ENCODE results near the gene ORC2. TPM values are rescaled to one million over a fixed set of nuclear protein-coding genes. Genes with fewer than 3 reads are reported as not detected.
"Not testable (repeated sequence)": the region's sequence is repeated elsewhere in the genome, so short reads cannot be mapped to it uniquely, and the experiment has no call there.

The ORC2 gene
- polyA plus RNA-seq, 1 experiment, result 4.9 TPM

DNA sequence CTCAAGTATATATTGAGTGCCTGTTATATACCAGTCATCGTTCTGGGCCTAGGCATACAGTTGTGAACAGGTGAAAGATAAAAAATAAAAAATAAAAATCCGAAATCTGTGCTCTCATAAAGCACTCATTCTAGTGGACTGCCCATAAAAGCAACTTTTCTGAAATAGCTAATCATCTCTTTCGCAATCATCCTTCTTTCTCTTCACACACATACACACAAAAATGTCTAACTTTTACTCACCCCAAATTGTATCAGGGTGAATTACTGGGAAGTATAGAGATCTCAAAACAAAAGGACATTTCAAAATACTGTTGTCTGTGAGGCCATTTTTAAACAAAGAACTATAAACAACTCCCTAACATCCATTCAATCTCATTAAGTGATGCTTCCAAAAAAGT, 29.6 kb upstream of the ORC2 start:
- Histone ChIP-seq H3K9me3 (ENCODE audit: control insufficient read depth, insufficient read depth, low read length) (no peaks in the 10 kb centered on the region), H3K4me3 (ENCODE audit: low read depth, low read length) (no peak overlapping the region), H3K27me3 (ENCODE audit: control insufficient read depth, insufficient read depth, low read length) (no peaks in the 10 kb centered on the region), H3K27ac (ENCODE audit: low read depth, low read length) (no peak overlapping the region)
- POLR2A ChIA-PET, result no interaction called here
- TF ChIP-seq, protein P1, sequence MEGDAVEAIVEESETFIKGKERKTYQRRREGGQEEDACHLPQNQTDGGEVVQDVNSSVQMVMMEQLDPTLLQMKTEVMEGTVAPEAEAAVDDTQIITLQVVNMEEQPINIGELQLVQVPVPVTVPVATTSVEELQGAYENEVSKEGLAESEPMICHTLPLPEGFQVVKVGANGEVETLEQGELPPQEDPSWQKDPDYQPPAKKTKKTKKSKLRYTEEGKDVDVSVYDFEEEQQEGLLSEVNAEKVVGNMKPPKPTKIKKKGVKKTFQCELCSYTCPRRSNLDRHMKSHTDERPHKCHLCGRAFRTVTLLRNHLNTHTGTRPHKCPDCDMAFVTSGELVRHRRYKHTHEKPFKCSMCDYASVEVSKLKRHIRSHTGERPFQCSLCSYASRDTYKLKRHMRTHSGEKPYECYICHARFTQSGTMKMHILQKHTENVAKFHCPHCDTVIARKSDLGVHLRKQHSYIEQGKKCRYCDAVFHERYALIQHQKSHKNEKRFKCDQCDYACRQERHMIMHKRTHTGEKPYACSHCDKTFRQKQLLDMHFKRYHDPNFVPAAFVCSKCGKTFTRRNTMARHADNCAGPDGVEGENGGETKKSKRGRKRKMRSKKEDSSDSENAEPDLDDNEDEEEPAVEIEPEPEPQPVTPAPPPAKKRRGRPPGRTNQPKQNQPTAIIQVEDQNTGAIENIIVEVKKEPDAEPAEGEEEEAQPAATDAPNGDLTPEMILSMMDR (IDR thresholded peaks at IDR 0.05; ENCODE audit: low read depth, low read length), result no peak
- no peak for DNase-seq (ENCODE audit: low read depth, low spot score)
- CTCF ChIA-PET, result no interaction called here

DNA sequence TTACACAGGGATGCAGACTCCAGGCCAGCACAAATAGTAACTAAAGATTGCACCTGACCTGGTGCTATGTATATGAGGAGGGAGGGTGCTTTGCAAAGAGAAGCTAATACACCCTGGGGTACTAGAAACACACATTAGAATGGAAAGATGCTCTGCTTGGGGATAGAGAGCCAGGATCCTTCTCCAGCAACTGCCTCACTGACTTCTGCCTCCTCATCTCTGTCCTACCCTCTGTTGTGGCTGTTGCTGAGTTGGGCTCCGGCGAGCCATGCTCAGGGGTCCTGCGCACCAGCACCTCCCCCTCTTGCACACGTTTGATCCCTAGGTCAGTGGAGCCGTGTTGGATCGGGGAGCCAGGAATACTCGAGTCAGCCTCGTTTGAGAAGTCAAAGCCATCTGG, 23.7 kb upstream of the ORC2 start:
- no peak for DNase-seq (ENCODE audit: low read depth, low spot score)
- ChIA-PET POLR2A (no interaction called here), CTCF (no interaction called here)
- Histone ChIP-seq H3K27me3 (ENCODE audit: control insufficient read depth, insufficient read depth, low read length) (no peaks in the 10 kb centered on the region), H3K9me3 (ENCODE audit: control insufficient read depth, insufficient read depth, low read length) (no peaks in the 10 kb centered on the region), H3K27ac (ENCODE audit: low read depth, low read length) (no peak overlapping the region), H3K4me3 (ENCODE audit: low read depth, low read length) (no peak overlapping the region)
- TF ChIP-seq, protein P1 (IDR thresholded peaks at IDR 0.05; ENCODE audit: low read depth, low read length), result no peak

DNA sequence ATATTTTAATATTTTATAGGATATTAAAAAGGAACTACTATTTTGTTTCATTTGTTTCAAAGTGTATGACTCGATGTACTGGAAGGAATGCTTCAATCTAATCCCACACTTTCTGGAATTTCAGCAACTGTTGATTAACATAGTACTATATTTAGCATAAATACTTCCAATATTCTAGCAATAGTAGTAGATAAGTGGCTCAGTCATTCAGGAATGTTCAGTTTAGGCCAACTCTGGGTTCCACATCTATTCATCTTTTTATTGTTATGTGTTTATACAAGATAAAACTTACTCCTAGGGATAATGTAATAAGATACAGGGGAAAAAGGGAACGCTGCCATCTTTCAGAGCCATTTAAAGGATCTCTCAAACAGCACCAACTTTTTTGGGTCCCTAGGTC, 22.3 kb upstream of the ORC2 start:
- Histone ChIP-seq H3K4me3 (ENCODE audit: low read depth, low read length) (no peak overlapping the region), H3K27me3 (ENCODE audit: control insufficient read depth, insufficient read depth, low read length) (no peaks in the 10 kb centered on the region), H3K27ac (ENCODE audit: low read depth, low read length) (peak overlapping the region; percentile 74), H3K9me3 (ENCODE audit: control insufficient read depth, insufficient read depth, low read length) (no peaks in the 10 kb centered on the region)
- POLR2A ChIA-PET, result interaction anchor here (0.7 kb wide), 1 partner anchor 75 kb away, joined by 3 read pairs; no protein-coding TSS in a partner anchor
- peak; percentile 33 for DNase-seq (ENCODE audit: low read depth, low spot score)
- TF ChIP-seq, protein P1 (IDR thresholded peaks at IDR 0.05; ENCODE audit: low read depth, low read length), result no peak
- CTCF ChIA-PET, result no interaction called here

DNA sequence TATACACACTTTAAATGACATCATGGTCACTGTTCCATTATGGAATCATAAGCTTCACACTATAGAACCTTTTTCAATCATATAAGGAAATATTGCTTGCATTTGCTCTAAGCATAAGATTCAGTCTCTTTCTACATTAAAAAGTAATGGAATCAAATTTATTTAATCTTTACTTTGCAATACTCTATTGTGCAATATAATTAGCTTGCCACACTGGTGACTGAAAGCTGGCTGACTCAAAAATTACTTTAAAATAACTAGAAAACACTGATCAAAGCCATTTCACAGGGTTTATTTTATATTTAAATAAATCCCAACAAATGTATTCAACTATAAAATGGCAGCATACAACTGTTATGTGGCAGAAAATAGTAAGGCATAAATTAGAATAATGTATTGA, 13.2 kb upstream of the ORC2 start:
- CTCF ChIA-PET, result interaction anchor here (0.6 to 1.4 kb wide), 5 partner anchors 12 to 255 kb away, joined by 3 to 5 read pairs (median 3); partner anchors contain the start of gene ORC2
- Histone ChIP-seq H3K27ac (ENCODE audit: low read depth, low read length) (no peak overlapping the region), H3K4me3 (ENCODE audit: low read depth, low read length) (no peak overlapping the region), H3K27me3 (ENCODE audit: control insufficient read depth, insufficient read depth, low read length) (no peaks in the 10 kb centered on the region), H3K9me3 (ENCODE audit: control insufficient read depth, insufficient read depth, low read length) (no peaks in the 10 kb centered on the region)
- DNase-seq (ENCODE audit: low read depth, low spot score), result no peak
- TF ChIP-seq, protein P1 (IDR thresholded peaks at IDR 0.05; ENCODE audit: low read depth, low read length), result no peak
- POLR2A ChIA-PET, result no interaction called here

DNA sequence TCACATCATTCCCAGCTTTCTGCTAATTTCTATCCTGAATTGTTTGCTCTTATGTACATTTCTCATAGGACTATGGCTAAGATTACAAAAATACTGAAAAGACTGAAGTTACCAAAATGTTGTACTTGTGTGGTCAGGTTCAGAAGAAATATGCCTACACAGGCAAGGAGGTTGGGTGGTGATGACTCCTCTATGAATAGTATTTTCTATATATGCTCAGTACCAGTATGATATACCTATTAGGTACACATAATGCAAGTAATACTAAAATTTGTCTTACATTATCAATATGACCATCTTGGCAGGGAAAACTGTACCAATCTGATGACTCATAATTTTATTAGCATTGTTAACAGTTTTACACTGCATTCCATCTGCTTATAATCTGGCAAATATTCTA, 12.2 kb upstream of the ORC2 start:
- DNase-seq (ENCODE audit: low read depth, low spot score), result no peak
- Histone ChIP-seq H3K27me3 (ENCODE audit: control insufficient read depth, insufficient read depth, low read length) (no peaks in the 10 kb centered on the region), H3K9me3 (ENCODE audit: control insufficient read depth, insufficient read depth, low read length) (no peaks in the 10 kb centered on the region), H3K27ac (ENCODE audit: low read depth, low read length) (no peak overlapping the region), H3K4me3 (ENCODE audit: low read depth, low read length) (no peak overlapping the region)
- POLR2A ChIA-PET, result no interaction called here
- TF ChIP-seq, protein P1 (IDR thresholded peaks at IDR 0.05; ENCODE audit: low read depth, low read length), result no peak
- CTCF ChIA-PET, result interaction anchor here (2.5 kb wide), 1 partner anchor 12 kb away, joined by 24 read pairs; the partner anchor contains the start of gene ORC2

DNA sequence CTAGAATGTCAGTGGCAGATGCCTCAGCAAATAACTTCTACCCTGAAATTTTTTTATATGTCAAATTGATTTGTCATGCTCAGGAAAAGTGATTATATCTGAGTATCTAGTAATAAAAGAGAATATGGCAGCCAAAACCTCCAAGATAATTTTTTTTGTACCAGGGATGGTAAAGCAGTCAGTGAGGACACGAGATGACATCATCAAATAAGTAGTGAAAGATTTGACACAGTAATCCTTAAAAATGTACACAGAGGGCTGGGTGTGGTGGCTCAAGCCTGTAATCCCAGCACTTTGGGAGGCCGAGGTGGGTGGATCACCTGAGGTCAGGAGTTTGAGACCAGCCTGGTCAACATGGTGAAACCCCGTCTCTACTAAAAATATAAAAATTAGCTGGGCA, 6.6 kb upstream of the ORC2 start:
- H3K4me3 ChIP-seq (ENCODE audit: low read depth, low read length); DNase-seq (ENCODE audit: low read depth, low spot score); H3K27ac ChIP-seq (ENCODE audit: low read depth, low read length); H3K9me3 ChIP-seq (ENCODE audit: control insufficient read depth, insufficient read depth, low read length); POLR2A ChIA-PET; H3K27me3 ChIP-seq (ENCODE audit: control insufficient read depth, insufficient read depth, low read length): not testable (repeated sequence)
- CTCF ChIA-PET, result interaction anchor here (2.1 kb wide), 1 partner anchor 263 kb away, joined by 6 read pairs; no protein-coding TSS in a partner anchor

Measured in AG04450 (cell line).